Measurements from ENCODE around the gene SLC17A5.

DNA sequence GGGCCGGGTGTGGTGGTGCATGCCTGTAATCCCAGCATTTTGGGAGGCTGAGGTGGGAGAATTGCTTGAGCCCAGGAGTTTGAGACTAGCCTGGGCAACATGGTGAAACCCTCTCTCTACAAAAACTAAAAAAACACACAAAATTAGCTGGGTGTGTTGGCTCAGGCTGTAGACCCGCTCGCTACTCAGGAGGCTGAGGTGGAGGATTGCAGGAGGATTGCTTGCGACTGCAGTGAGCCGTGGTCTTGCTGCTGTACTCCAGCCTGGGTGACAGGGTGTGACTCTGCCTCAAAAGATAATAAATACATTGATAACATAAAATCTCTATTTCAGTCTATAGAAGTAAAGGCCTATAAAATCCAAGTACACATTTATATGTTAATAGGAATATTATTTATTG lies 49.3 kb downstream of the SLC17A5 start:
- TF ChIP-seq, protein P1, sequence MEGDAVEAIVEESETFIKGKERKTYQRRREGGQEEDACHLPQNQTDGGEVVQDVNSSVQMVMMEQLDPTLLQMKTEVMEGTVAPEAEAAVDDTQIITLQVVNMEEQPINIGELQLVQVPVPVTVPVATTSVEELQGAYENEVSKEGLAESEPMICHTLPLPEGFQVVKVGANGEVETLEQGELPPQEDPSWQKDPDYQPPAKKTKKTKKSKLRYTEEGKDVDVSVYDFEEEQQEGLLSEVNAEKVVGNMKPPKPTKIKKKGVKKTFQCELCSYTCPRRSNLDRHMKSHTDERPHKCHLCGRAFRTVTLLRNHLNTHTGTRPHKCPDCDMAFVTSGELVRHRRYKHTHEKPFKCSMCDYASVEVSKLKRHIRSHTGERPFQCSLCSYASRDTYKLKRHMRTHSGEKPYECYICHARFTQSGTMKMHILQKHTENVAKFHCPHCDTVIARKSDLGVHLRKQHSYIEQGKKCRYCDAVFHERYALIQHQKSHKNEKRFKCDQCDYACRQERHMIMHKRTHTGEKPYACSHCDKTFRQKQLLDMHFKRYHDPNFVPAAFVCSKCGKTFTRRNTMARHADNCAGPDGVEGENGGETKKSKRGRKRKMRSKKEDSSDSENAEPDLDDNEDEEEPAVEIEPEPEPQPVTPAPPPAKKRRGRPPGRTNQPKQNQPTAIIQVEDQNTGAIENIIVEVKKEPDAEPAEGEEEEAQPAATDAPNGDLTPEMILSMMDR (conservative IDR thresholded peaks at IDR 0.05): no peak
- no peak for TF ChIP-seq EZH2 (IDR thresholded peaks at IDR 0.05; ENCODE audit: low read depth)
